Prostate gland (tissue), 2 donors: ENCODE results near the gene FUT2. TPM values are rescaled to one million over a fixed set of nuclear protein-coding genes. Genes with fewer than 3 reads are reported as not detected.
"Not testable (repeated sequence)": the region's sequence is repeated elsewhere in the genome, so short reads cannot be mapped to it uniquely, and the experiment has no call there.

Experiments
- DNase-seq: peaks from one replicate; pipeline ENCODE4 v3.0.0-alpha.2; 2019; ENCODE audit warnings: low spot score
- H3K27ac ChIP-seq, 2 donors: fragments of 200-600 bp; sonication (generic); 2 replicates each; pipeline ENCODE4 v1.5.1; 2017 to 2019
- H3K27me3 ChIP-seq: fragments of 200-600 bp; sonication (generic); replicated peaks from 2 replicates; pipeline ENCODE4 v1.5.1; 2019; ENCODE audit not compliant: insufficient read depth
- H3K36me3 ChIP-seq, 2 donors: fragments of 200-600 bp; sonication (generic); 1 replicate in 1 of 2; 2 replicates in 1 of 2; pipeline versions ENCODE4 v1.5.1 to v1.8.1; 2017 to 2019
- H3K4me1 ChIP-seq: fragments of 200-600 bp; sonication (generic); replicated peaks from 2 replicates; pipeline ENCODE4 v1.5.1; 2019
- H3K4me3 ChIP-seq, 2 donors: fragments of 200-600 bp; sonication (generic); 2 replicates each; pipeline ENCODE4 v1.5.1; 2017 to 2019
- H3K9me3 ChIP-seq: fragments of 200-600 bp; sonication (generic); 2 replicates; pipeline ENCODE4 v1.5.1; 2017
- POLR2A ChIP-seq: fragments of 450-650 bp; IDR thresholded peaks from one replicate; pipeline ENCODE4 v1.6.1; 2016; ENCODE audit warnings: antibody characterized with exemption, mild to moderate bottlenecking
- POLR2AphosphoS5 ChIP-seq: sonication (generic); formaldehyde crosslinking; IDR thresholded peaks from one replicate; pipeline ENCODE4 v1.6.1; 2017; ENCODE audit warnings: antibody characterized with exemption
- WGBS: methylation state at CpG from one replicate; pipeline ENCODE4 v1.1.5; 2018; 5-methylcytosine and 5-hydroxymethylcytosine counted together
- intact Hi-C: fragments of 100-400 bp; cut with DNase I; formaldehyde crosslinking; loops from one replicate; pipeline ENCODE4 v1.14.2; 2022
- total RNA-seq, 2 donors: library from RNA; depleted of rRNA; stranded (reverse); fragments of >200 nt; gene quantifications; one replicate each; pipeline ENCODE4 v1.1.0, GENCODE V29; 2016
- TF ChIP-seq, protein P1 (sequence below), 4 experiments: fragments of 200-600 bp in 2 of 4; fragments of 450-650 bp in 2 of 4; sonication (generic) in 2 of 4; IDR thresholded peaks; 1 replicate in 3 of 4; 2 replicates in 1 of 4; pipeline ENCODE4 v1.5.1; 2016 to 2019; ENCODE audit warnings: antibody characterized with exemption in 4 of 4, mild to moderate bottlenecking in 2 of 4, moderate library complexity in 2 of 4

The FUT2 gene
- total RNA-seq, 2 donors from 2014 or later: 1.4 to 2.7 TPM

- intact Hi-C loops: no loop called here
- no peak for DNase-seq
- no peaks in the 10 kb centered on the region for H3K9me3 ChIP-seq
- 79% methylated on average over 3 of the region's 3 CpGs for WGBS
- H3K36me3 ChIP-seq: no peaks in the 10 kb centered on the region
- H3K4me3 ChIP-seq: no peak overlapping the region
- H3K4me1 ChIP-seq: no peaks in the 10 kb centered on the region
- TF ChIP-seq POLR2A (no peak), POLR2AphosphoS5 (no peak)
- TF ChIP-seq, protein P1, sequence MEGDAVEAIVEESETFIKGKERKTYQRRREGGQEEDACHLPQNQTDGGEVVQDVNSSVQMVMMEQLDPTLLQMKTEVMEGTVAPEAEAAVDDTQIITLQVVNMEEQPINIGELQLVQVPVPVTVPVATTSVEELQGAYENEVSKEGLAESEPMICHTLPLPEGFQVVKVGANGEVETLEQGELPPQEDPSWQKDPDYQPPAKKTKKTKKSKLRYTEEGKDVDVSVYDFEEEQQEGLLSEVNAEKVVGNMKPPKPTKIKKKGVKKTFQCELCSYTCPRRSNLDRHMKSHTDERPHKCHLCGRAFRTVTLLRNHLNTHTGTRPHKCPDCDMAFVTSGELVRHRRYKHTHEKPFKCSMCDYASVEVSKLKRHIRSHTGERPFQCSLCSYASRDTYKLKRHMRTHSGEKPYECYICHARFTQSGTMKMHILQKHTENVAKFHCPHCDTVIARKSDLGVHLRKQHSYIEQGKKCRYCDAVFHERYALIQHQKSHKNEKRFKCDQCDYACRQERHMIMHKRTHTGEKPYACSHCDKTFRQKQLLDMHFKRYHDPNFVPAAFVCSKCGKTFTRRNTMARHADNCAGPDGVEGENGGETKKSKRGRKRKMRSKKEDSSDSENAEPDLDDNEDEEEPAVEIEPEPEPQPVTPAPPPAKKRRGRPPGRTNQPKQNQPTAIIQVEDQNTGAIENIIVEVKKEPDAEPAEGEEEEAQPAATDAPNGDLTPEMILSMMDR (IDR thresholded peaks at IDR 0.05): no peak
- no peaks in the 10 kb centered on the region for H3K27me3 ChIP-seq
- H3K27ac ChIP-seq: no peak overlapping the region
Observed at GRCh38 chr19:48686088-48686487, 9.7 kb upstream of the FUT2 start.

- H3K9me3 ChIP-seq, H3K36me3 ChIP-seq, intact Hi-C loops, DNase-seq, H3K27ac ChIP-seq, H3K27me3 ChIP-seq, H3K4me3 ChIP-seq, H3K4me1 ChIP-seq: not testable (repeated sequence)
- 94% methylated on average over 7 of the region's 7 CpGs for WGBS
Observed at GRCh38 chr19:48686637-48687036, 9.1 kb upstream of the FUT2 start.

GRCh38 chr19:48687776-48688175 lies 8.0 kb upstream of the FUT2 start:
- no peaks in the 10 kb centered on the region for H3K4me1 ChIP-seq
- 93% methylated on average over 3 of the region's 3 CpGs for WGBS
- no peak overlapping the region for H3K27ac ChIP-seq
- intact Hi-C loops: no loop called here
- no peak for DNase-seq
- TF ChIP-seq, protein P1 (IDR thresholded peaks at IDR 0.05): no peak
- TF ChIP-seq POLR2A: no peak
- TF ChIP-seq POLR2AphosphoS5: no peak
- no peaks in the 10 kb centered on the region for H3K36me3 ChIP-seq
- H3K27me3 ChIP-seq: no peaks in the 10 kb centered on the region
- no peak overlapping the region for H3K4me3 ChIP-seq
- H3K9me3 ChIP-seq: no peaks in the 10 kb centered on the region

- DNase-seq: peak; percentile 33
- intact Hi-C loops: no loop called here
- Histone ChIP-seq H3K4me3 (no peak overlapping the region), H3K36me3 (no peaks in the 10 kb centered on the region), H3K27me3 (no peaks in the 10 kb centered on the region), H3K27ac (peak overlapping the region in 1 of 2 donors; percentile 35), H3K4me1 (no peaks in the 10 kb centered on the region), H3K9me3 (no peaks in the 10 kb centered on the region)
- no peak for TF ChIP-seq POLR2A
- TF ChIP-seq, protein P1 (IDR thresholded peaks at IDR 0.05): no peak
- TF ChIP-seq POLR2AphosphoS5: peak; percentile 35
- WGBS: 31% methylated on average over 7 of the region's 7 CpGs
Observed at GRCh38 chr19:48689449-48689848, 6.3 kb upstream of the FUT2 start.

- intact Hi-C loops, H3K27ac ChIP-seq, DNase-seq, H3K36me3 ChIP-seq, H3K4me1 ChIP-seq, H3K9me3 ChIP-seq, H3K27me3 ChIP-seq, H3K4me3 ChIP-seq: not testable (repeated sequence)
- WGBS: 88% methylated on average over 9 of the region's 9 CpGs
Observed at GRCh38 chr19:48693629-48694028, 2.1 kb upstream of the FUT2 start.

- WGBS: 13% methylated on average over 33 of the region's 34 CpGs
- no peaks in the 10 kb centered on the region for H3K9me3 ChIP-seq
- no peaks in the 10 kb centered on the region for H3K27me3 ChIP-seq
- no peak for DNase-seq
- TF ChIP-seq POLR2AphosphoS5 (no peak), POLR2A (no peak)
- TF ChIP-seq, protein P1 (IDR thresholded peaks at IDR 0.05): no peak
- no peaks in the 10 kb centered on the region for H3K36me3 ChIP-seq
- H3K4me3 ChIP-seq: peak overlapping the region in 1 of 2 donors; percentile 4
- intact Hi-C loops: no loop called here
- no peak overlapping the region for H3K27ac ChIP-seq
- no peaks in the 10 kb centered on the region for H3K4me1 ChIP-seq
Observed at GRCh38 chr19:48696353-48697010, 711 bp downstream of the FUT2 start.
